ENCODE data around the gene TM9SF1. TPM values are rescaled to one million over a fixed set of nuclear protein-coding genes. Genes with fewer than 3 reads are reported as not detected.
"Not testable (repeated sequence)": the region's sequence is repeated elsewhere in the genome, so short reads cannot be mapped to it uniquely, and the experiment has no call there.

The TM9SF1 gene
- total and polyA plus RNA-seq, 7 experiments from 2014 or later = 16.2 to 40.5 (median 19.4) TPM

DNA sequence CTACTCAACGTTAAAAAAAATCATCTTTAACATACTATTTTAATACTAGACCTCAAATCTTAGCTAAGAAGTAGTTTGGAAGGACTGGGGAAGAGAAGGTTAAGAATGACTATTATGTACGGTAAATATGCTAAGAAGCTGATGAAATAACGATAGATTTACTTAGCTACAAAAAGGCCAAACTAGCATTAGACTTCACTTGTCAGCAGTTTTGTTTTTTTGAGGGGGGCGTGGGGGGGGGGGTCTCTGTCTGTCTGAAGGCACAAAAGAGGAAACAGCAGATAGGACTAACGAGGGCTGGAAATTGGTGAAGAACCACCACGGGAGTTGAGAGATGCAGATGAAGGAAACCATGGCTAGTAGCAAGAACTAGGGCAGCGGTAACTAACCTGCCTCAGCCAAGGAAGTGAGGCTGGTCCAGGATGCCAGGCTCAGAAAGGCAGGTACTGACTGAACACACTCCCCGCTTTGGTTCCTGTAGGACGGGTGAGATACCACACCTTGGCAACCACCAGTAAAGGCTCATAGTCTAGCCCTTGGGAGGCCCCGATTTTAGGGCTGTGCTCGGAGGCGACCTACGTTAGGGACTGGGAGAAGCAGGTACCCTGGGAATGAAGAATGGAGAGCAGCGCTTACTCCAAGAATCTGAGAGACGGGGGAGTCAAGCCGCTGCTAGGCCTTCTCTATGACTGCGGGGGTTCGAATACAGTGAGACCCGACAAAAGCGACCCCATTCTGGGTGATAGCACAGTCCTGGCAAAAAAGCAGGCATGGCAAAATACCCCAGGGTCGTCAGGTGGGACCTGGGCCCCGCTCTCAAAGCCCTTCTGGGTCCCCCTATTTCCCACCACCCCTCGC is 36.3 kb upstream of the TM9SF1 start:
- peaks cover 13 to 22% (median 21%) of the 10 kb centered on the region in 5 donors for H3K36me3 Mint-ChIP-seq
- peak overlapping the region; percentile 89 for H3K27ac ChIP-seq (ENCODE audit: low read depth, low read length)
- DNase-seq (peak in 1 of 9 donors; percentile 12), ATAC-seq (peak; percentile 6)
- H3K27me3 Mint-ChIP-seq = no peaks in the 10 kb centered on the region
- H3K4me1 ChIP-seq (ENCODE audit: control insufficient read depth in 2 of 2, insufficient read depth in 2 of 2, low read length in 2 of 2) = peaks cover 15 to 27% of the 10 kb centered on the region in 2 donors
- no peaks in the 10 kb centered on the region for H3K9me3 Mint-ChIP-seq
- peak overlapping the region; percentile 99 for H3K4me3 ChIP-seq (ENCODE audit: low read length)
- peaks cover 37 to 79% (median 63%) of the 10 kb centered on the region in 7 donors for H3K4me1 Mint-ChIP-seq
- H3K27me3 ChIP-seq (ENCODE audit: control insufficient read depth in 2 of 2, insufficient read depth in 2 of 2, low read length in 2 of 2) = no peaks in the 10 kb centered on the region
- H3K9me3 ChIP-seq (ENCODE audit: control insufficient read depth in 2 of 3, low read length in 3 of 3) = no peaks in the 10 kb centered on the region
- peak overlapping the region; percentile 89 to 98 (median 93) for H3K27ac Mint-ChIP-seq
- H3K36me3 ChIP-seq (ENCODE audit: control insufficient read depth in 2 of 3, insufficient read depth in 3 of 3, low read length in 3 of 3) = peaks cover 0 to 21% (median 8%) of the 10 kb centered on the region in 3 experiments
- CTCF ChIA-PET = interaction anchor here (1.7 kb wide), 1 partner anchor 11 kb away, joined by 6 read pairs; the partner anchor contains the start of gene TINF2
- H3K4me3 Mint-ChIP-seq = peak overlapping the region; percentile 86 to 100 (median 96)
- intact Hi-C loops (cut with micrococcal nuclease) = loop anchor here (1.0 to 2.0 kb wide), 14 partner anchors 11 to 217 kb away; partner anchors contain the start of genes IPO4 (in 2 of the 2), IRF9 (in 2 of the 2), MDP1 (in 2 of the 2) and RABGGTA (in 2 of the 2)
- POLR2A ChIA-PET = interaction anchor here (0.5 to 1.4 kb wide), 11 partner anchors 11 to 134 kb away, joined by 3 to 9 read pairs (median 3); partner anchors contain the start of genes CHMP4A, DCAF11, MDP1 and TINF2

- Mint-ChIP-seq H3K4me3 (no peak overlapping the region), H3K27me3 (no peaks in the 10 kb centered on the region), H3K27ac (peak overlapping the region in 3 of 9 donors; percentile 26 to 53 (median 52)), H3K4me1 (peaks cover 25 to 68% (median 55%) of the 10 kb centered on the region in 7 donors), H3K9me3 (no peaks in the 10 kb centered on the region), H3K36me3 (peaks cover 6 to 14% (median 8%) of the 10 kb centered on the region in 5 donors)
- Histone ChIP-seq H3K36me3 (ENCODE audit: control insufficient read depth in 2 of 3, insufficient read depth in 3 of 3, low read length in 3 of 3) (peaks cover 0 to 10% (median 6%) of the 10 kb centered on the region in 3 experiments), H3K4me3 (ENCODE audit: low read length) (no peak overlapping the region), H3K27ac (ENCODE audit: low read depth, low read length) (no peak overlapping the region), H3K9me3 (ENCODE audit: control insufficient read depth in 2 of 3, low read length in 3 of 3) (no peaks in the 10 kb centered on the region), H3K27me3 (ENCODE audit: control insufficient read depth in 2 of 2, insufficient read depth in 2 of 2, low read length in 2 of 2) (no peaks in the 10 kb centered on the region), H3K4me1 (ENCODE audit: control insufficient read depth in 2 of 2, insufficient read depth in 2 of 2, low read length in 2 of 2) (peaks cover 15 to 22% of the 10 kb centered on the region in 2 donors)
- ATAC-seq (no peak), DNase-seq (no peak)
- ChIA-PET POLR2A (interaction anchor here (0.6 to 1.8 kb wide), 5 partner anchors 9 to 17 kb away, joined by 3 to 6 read pairs (median 4); partner anchors contain the start of genes MDP1 and TINF2), CTCF (interaction anchor here (0.7 to 1.0 kb wide), 2 partner anchors 14 to 23 kb away, joined by 3 to 5 read pairs; partner anchors contain the start of gene TINF2)
- intact Hi-C loops (cut with micrococcal nuclease) = no loop called here
Measured at GRCh38 chr14:24228902-24229301, 33.7 kb upstream of the TM9SF1 start.

DNA sequence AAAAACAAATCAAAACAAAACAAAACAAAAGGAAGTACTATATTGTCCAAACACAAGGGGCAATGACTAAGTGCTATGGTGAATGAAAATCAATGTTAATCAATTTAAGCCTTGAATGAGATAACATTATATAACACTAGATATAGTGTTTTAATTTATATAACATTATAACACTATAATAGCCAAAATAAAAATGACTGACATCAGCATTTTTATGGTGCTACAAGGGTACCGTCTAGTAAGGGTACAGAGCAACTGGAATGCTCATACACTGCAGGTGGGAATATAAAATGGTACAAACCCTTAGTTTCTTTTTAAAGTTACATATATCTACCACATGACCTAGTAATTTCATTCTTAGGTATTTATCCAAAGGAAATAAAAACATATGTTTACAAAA is 31.2 kb upstream of the TM9SF1 start:
- no peaks in the 10 kb centered on the region for H3K27me3 Mint-ChIP-seq
- POLR2A ChIA-PET = interaction anchor here (0.8 to 4.1 kb wide), 2 partner anchors 12 to 15 kb away, joined by 3 to 16 read pairs; partner anchors contain the start of gene TINF2
- H3K36me3 Mint-ChIP-seq = peaks cover 5 to 14% (median 6%) of the 10 kb centered on the region in 5 donors
- ATAC-seq = no peak
- Histone ChIP-seq H3K27ac (ENCODE audit: low read depth, low read length) (no peak overlapping the region), H3K36me3 (ENCODE audit: control insufficient read depth in 2 of 3, insufficient read depth in 3 of 3, low read length in 3 of 3) (peaks cover 0 to 6% (median 4%) of the 10 kb centered on the region in 3 experiments), H3K4me1 (ENCODE audit: control insufficient read depth in 2 of 2, insufficient read depth in 2 of 2, low read length in 2 of 2) (peaks cover 8 to 12% of the 10 kb centered on the region in 2 donors), H3K4me3 (ENCODE audit: low read length) (no peak overlapping the region), H3K9me3 (ENCODE audit: control insufficient read depth in 2 of 3, low read length in 3 of 3) (no peaks in the 10 kb centered on the region), H3K27me3 (ENCODE audit: control insufficient read depth in 2 of 2, insufficient read depth in 2 of 2, low read length in 2 of 2) (no peaks in the 10 kb centered on the region)
- H3K4me1 Mint-ChIP-seq = peaks cover 19 to 47% (median 37%) of the 10 kb centered on the region in 7 donors
- no peak for DNase-seq
- CTCF ChIA-PET = interaction anchor here (0.7 to 1.3 kb wide), 2 partner anchors 15 to 105 kb away, joined by 4 to 5 read pairs; partner anchors contain the start of gene TINF2
- peak overlapping the region in 1 of 9 donors; percentile 6 for H3K27ac Mint-ChIP-seq
- intact Hi-C loops (cut with micrococcal nuclease) = no loop called here
- H3K9me3 Mint-ChIP-seq = no peaks in the 10 kb centered on the region
- no peak overlapping the region for H3K4me3 Mint-ChIP-seq

- Mint-ChIP-seq H3K9me3 (no peaks in the 10 kb centered on the region), H3K27me3 (no peaks in the 10 kb centered on the region), H3K27ac (peak overlapping the region in 3 of 9 donors; percentile 33 to 74 (median 66)), H3K4me1 (peaks cover 13 to 40% (median 30%) of the 10 kb centered on the region in 7 donors), H3K36me3 (peaks cover 5 to 14% (median 6%) of the 10 kb centered on the region in 5 donors), H3K4me3 (no peak overlapping the region)
- Histone ChIP-seq H3K36me3 (ENCODE audit: control insufficient read depth in 2 of 3, insufficient read depth in 3 of 3, low read length in 3 of 3) (peaks cover 0 to 6% (median 4%) of the 10 kb centered on the region in 3 experiments), H3K4me1 (ENCODE audit: control insufficient read depth in 2 of 2, insufficient read depth in 2 of 2, low read length in 2 of 2) (peaks cover 0 to 5% of the 10 kb centered on the region in 2 donors), H3K27me3 (ENCODE audit: control insufficient read depth in 2 of 2, insufficient read depth in 2 of 2, low read length in 2 of 2) (no peaks in the 10 kb centered on the region), H3K9me3 (ENCODE audit: control insufficient read depth in 2 of 3, low read length in 3 of 3) (no peaks in the 10 kb centered on the region), H3K27ac (ENCODE audit: low read depth, low read length) (no peak overlapping the region), H3K4me3 (ENCODE audit: low read length) (no peak overlapping the region)
- intact Hi-C loops (cut with micrococcal nuclease) = loop anchor here in 1 of 2 donors (1.0 kb wide), 1 partner anchor 8 kb away; the partner anchor contains the start of gene MDP1
- DNase-seq (no peak), ATAC-seq (no peak)
- POLR2A ChIA-PET = interaction anchor here (0.6 to 4.1 kb wide), 5 partner anchors 9 to 111 kb away, joined by 3 to 16 read pairs (median 7); partner anchors contain the start of genes MDP1 and TINF2
- CTCF ChIA-PET = interaction anchor here (0.7 kb wide), 1 partner anchor 115 kb away, joined by 3 read pairs; the partner anchor contains the start of gene RIPK3
Measured at GRCh38 chr14:24224618-24225071, 29.4 kb upstream of the TM9SF1 start.

- DNase-seq; H3K9me3 Mint-ChIP-seq; H3K4me3 Mint-ChIP-seq; H3K27me3 ChIP-seq (ENCODE audit: control insufficient read depth in 2 of 2, insufficient read depth in 2 of 2, low read length in 2 of 2); H3K4me1 ChIP-seq (ENCODE audit: control insufficient read depth in 2 of 2, insufficient read depth in 2 of 2, low read length in 2 of 2); intact Hi-C loops (cut with micrococcal nuclease); H3K27me3 Mint-ChIP-seq; H3K9me3 ChIP-seq (ENCODE audit: control insufficient read depth in 2 of 3, low read length in 3 of 3); CTCF ChIA-PET; H3K27ac ChIP-seq (ENCODE audit: low read depth, low read length); H3K4me3 ChIP-seq (ENCODE audit: low read length); H3K36me3 ChIP-seq (ENCODE audit: control insufficient read depth in 2 of 3, insufficient read depth in 3 of 3, low read length in 3 of 3); ATAC-seq; H3K27ac Mint-ChIP-seq: not testable (repeated sequence)
- Mint-ChIP-seq H3K36me3 (peaks cover 4 to 16% (median 6%) of the 10 kb centered on the region in 5 donors), H3K4me1 (peaks cover 10 to 38% (median 24%) of the 10 kb centered on the region in 7 donors)
- POLR2A ChIA-PET = interaction anchor here (0.6 to 4.1 kb wide), 2 partner anchors 18 to 219 kb away, joined by 3 to 16 read pairs; partner anchors contain the start of gene TINF2
Measured at GRCh38 chr14:24222987-24223386, 27.7 kb upstream of the TM9SF1 start.

DNA sequence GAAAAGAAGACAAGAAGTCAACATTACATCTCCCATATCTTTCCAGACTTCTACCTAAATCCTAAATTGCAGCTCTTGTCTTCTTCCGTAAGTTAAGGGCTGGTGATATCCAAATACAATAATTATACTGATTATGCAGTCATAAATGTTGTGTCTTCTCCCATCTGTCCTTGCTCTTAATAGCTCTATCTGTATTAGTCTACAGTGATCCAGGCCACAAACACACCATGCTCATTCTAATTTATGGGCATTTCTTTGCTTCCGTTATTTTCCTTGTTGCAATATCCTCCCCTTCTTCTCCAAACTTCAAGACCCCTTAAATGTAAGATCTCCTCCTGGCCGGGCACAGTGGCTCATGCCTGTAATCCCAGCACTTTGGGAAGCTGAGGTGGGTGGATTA is 24.3 kb upstream of the TM9SF1 start:
- intact Hi-C loops (cut with micrococcal nuclease) = loop anchor here (10.0 kb wide), 2 partner anchors 205 to 915 kb away; partner anchors contain the start of genes BCL2L2 (in 1 of the 2) and PPP1R3E (in 1 of the 2)
- DNase-seq = no peak
- no peaks in the 10 kb centered on the region for H3K9me3 Mint-ChIP-seq
- peaks cover 0 to 11% (median 4%) of the 10 kb centered on the region in 5 donors for H3K36me3 Mint-ChIP-seq
- no peak overlapping the region for H3K4me3 Mint-ChIP-seq
- Histone ChIP-seq H3K4me1 (ENCODE audit: control insufficient read depth in 2 of 2, insufficient read depth in 2 of 2, low read length in 2 of 2) (peaks cover 7 to 12% of the 10 kb centered on the region in 2 donors), H3K36me3 (ENCODE audit: control insufficient read depth in 2 of 3, insufficient read depth in 3 of 3, low read length in 3 of 3) (peaks cover 0 to 4% (median 0%) of the 10 kb centered on the region in 3 experiments), H3K4me3 (ENCODE audit: low read length) (no peak overlapping the region), H3K9me3 (ENCODE audit: control insufficient read depth in 2 of 3, low read length in 3 of 3) (no peaks in the 10 kb centered on the region), H3K27me3 (ENCODE audit: control insufficient read depth in 2 of 2, insufficient read depth in 2 of 2, low read length in 2 of 2) (no peaks in the 10 kb centered on the region), H3K27ac (ENCODE audit: low read depth, low read length) (no peak overlapping the region)
- ChIA-PET CTCF (interaction anchor here (0.9 to 1.5 kb wide), 2 partner anchors 22 to 114 kb away, joined by 3 to 6 read pairs; partner anchors contain the start of gene TINF2), POLR2A (interaction anchor here (1.5 to 2.0 kb wide), 2 partner anchors 16 to 22 kb away, joined by 4 to 15 read pairs; partner anchors contain the start of gene TINF2)
- no peak for ATAC-seq
- H3K4me1 Mint-ChIP-seq = peaks cover 10 to 29% (median 23%) of the 10 kb centered on the region in 7 donors
- no peaks in the 10 kb centered on the region for H3K27me3 Mint-ChIP-seq
- H3K27ac Mint-ChIP-seq = no peak overlapping the region

All from naive thymus-derived CD4-positive, alpha-beta T cell (primary cell).